Measurements from ENCODE around the gene RNF121.
"Not testable (repeated sequence)": the region's sequence is repeated elsewhere in the genome, so short reads cannot be mapped to it uniquely, and the experiment has no call there.

Gene RNF121

GRCh38 chr11:71928737-71929443 is at the start of gene RNF121:
Gene RNF121 (plus strand): TSS chr11:71929046. CDS start chr11:71929062, 16 bp downstream.
- TF ChIP-seq CTCF (IDR thresholded peaks at IDR 0.05; ENCODE audit: unreplicated experiment in 3 of 3), result no peak
- Mint-ChIP-seq H3K4me3 (peak within 1 kb of the TSS; percentile 95 to 98 (median 98)), H3K36me3 (ENCODE audit: low read depth) (peaks cover 9% of the 10 kb centered on the region), H3K4me1 (peaks cover 43% of the 10 kb centered on the region), H3K9me3 (no peaks in the 10 kb centered on the region), H3K27me3 (ENCODE audit: low read depth) (no peaks in the 10 kb centered on the region), H3K27ac (peak within 1 kb of the TSS; percentile 98 to 100 (median 99))

- not testable (repeated sequence) for H3K27ac Mint-ChIP-seq; H3K9me3 Mint-ChIP-seq; H3K27me3 Mint-ChIP-seq (ENCODE audit: low read depth); H3K4me3 Mint-ChIP-seq; H3K4me1 Mint-ChIP-seq
- peaks cover 28% of the 10 kb centered on the region for H3K36me3 Mint-ChIP-seq (ENCODE audit: low read depth)
Measured at GRCh38 chr11:71885806-71886205, 43.0 kb upstream of the RNF121 start.

DNA sequence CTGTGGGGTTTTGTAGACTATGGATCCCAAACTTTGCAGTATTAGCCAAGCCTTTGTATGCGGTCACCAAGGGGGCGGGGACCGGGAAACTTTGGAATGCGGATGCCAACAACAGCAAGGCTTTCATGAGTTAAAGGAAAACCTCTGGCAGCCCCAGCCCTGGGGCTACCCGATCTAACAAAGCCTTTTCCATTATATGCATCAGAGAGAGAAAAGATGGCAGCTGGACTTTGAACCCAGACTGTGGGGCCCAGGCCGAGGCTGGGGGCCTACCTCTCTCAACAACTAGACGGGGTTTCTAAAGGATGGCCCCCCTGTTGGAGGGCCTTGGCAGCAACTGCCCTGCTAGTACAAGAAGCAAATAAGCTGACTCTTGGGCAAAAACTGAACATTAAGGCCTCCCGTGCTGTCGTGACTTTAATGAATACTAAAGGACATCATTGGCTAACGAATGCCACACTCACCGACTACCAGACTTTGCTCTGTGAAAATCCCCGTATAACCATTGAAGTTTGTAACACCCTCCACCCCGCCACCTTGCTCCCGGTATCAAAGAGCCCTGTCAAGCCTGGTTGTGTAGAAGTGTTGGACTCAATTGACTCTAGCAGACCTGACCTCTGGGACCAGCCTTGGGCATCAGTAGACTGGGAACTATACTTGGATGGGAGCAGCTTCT is 40.4 kb upstream of the RNF121 start:
- peaks cover 40% of the 10 kb centered on the region for H3K36me3 Mint-ChIP-seq (ENCODE audit: low read depth)
- not testable (repeated sequence) for H3K27me3 Mint-ChIP-seq (ENCODE audit: low read depth); H3K4me1 Mint-ChIP-seq; H3K4me3 Mint-ChIP-seq; H3K9me3 Mint-ChIP-seq
- H3K27ac Mint-ChIP-seq, result peak overlapping the region; percentile 54 to 85 (median 80)

DNA sequence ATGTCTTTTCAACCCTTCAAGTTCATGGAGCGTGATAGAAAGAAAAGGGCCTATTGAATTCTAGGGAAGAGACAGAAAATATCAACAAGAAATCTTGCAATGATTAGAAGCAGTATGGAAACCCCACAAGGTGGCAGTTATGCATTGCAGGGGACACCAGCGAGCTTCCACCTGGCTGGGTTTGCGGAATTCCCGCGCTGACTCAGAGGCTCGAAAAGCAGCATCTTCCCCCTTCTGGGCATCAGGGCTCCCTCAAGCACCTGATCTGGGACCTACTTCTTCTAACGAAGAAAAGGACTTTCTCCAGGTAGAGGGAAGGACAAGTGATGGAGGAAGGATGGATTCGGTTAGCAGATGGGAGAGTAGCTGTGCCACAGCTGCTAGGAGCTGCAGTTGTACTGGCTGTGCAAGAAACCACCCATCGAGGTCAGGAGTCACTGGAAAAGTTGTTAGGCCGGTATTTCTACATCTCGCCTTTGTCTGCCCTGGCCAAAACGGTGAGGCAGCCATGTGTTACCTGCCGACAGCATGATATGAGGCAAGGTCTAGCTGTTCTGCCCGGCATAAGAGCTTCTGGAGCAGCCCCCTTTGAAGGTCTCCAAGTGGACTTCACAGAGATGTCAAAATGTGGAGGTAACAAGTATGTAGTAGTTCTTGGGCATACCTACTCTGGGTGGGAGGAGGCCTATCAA is 39.5 kb upstream of the RNF121 start:
- Mint-ChIP-seq H3K27me3 (ENCODE audit: low read depth) (peaks cover 11% of the 10 kb centered on the region), H3K36me3 (ENCODE audit: low read depth) (peaks cover 49% of the 10 kb centered on the region), H3K27ac (peak overlapping the region in 1 of 3 experiments; percentile 54), H3K9me3 (peaks cover 14% of the 10 kb centered on the region)
- H3K4me3 Mint-ChIP-seq, H3K4me1 Mint-ChIP-seq: not testable (repeated sequence)

- H3K36me3 Mint-ChIP-seq (ENCODE audit: low read depth), result peaks cover 59% of the 10 kb centered on the region
- no peak for TF ChIP-seq CTCF (IDR thresholded peaks at IDR 0.05; ENCODE audit: unreplicated experiment in 3 of 3)
- H3K27ac Mint-ChIP-seq, result no peak overlapping the region
- H3K9me3 Mint-ChIP-seq, result peaks cover 11% of the 10 kb centered on the region
- H3K4me1 Mint-ChIP-seq, result peaks cover 2% of the 10 kb centered on the region
- no peak overlapping the region for H3K4me3 Mint-ChIP-seq
- peaks cover 7% of the 10 kb centered on the region for H3K27me3 Mint-ChIP-seq (ENCODE audit: low read depth)
Measured at GRCh38 chr11:71895961-71896360, 32.9 kb upstream of the RNF121 start.

- H3K27ac Mint-ChIP-seq; H3K4me1 Mint-ChIP-seq; H3K9me3 Mint-ChIP-seq; H3K4me3 Mint-ChIP-seq; H3K27me3 Mint-ChIP-seq (ENCODE audit: low read depth): not testable (repeated sequence)
- peaks cover 55% of the 10 kb centered on the region for H3K36me3 Mint-ChIP-seq (ENCODE audit: low read depth)
Measured at GRCh38 chr11:71901137-71901536, 27.7 kb upstream of the RNF121 start.

GRCh38 chr11:71908218-71908617 is 20.6 kb upstream of the RNF121 start:
- no peaks in the 10 kb centered on the region for H3K4me1 Mint-ChIP-seq
- H3K36me3 Mint-ChIP-seq (ENCODE audit: low read depth), result peaks cover 48% of the 10 kb centered on the region
- H3K4me3 Mint-ChIP-seq, result no peak overlapping the region
- H3K27me3 Mint-ChIP-seq (ENCODE audit: low read depth), result no peaks in the 10 kb centered on the region
- H3K27ac Mint-ChIP-seq, result no peak overlapping the region
- TF ChIP-seq CTCF (IDR thresholded peaks at IDR 0.05; ENCODE audit: unreplicated experiment in 3 of 3), result no peak
- H3K9me3 Mint-ChIP-seq, result peaks cover 4% of the 10 kb centered on the region

GRCh38 chr11:71910775-71911174 is 18.1 kb upstream of the RNF121 start:
- H3K36me3 Mint-ChIP-seq (ENCODE audit: low read depth), result peaks cover 56% of the 10 kb centered on the region
- not testable (repeated sequence) for H3K9me3 Mint-ChIP-seq; H3K4me1 Mint-ChIP-seq; H3K27me3 Mint-ChIP-seq (ENCODE audit: low read depth); H3K4me3 Mint-ChIP-seq; H3K27ac Mint-ChIP-seq

DNA sequence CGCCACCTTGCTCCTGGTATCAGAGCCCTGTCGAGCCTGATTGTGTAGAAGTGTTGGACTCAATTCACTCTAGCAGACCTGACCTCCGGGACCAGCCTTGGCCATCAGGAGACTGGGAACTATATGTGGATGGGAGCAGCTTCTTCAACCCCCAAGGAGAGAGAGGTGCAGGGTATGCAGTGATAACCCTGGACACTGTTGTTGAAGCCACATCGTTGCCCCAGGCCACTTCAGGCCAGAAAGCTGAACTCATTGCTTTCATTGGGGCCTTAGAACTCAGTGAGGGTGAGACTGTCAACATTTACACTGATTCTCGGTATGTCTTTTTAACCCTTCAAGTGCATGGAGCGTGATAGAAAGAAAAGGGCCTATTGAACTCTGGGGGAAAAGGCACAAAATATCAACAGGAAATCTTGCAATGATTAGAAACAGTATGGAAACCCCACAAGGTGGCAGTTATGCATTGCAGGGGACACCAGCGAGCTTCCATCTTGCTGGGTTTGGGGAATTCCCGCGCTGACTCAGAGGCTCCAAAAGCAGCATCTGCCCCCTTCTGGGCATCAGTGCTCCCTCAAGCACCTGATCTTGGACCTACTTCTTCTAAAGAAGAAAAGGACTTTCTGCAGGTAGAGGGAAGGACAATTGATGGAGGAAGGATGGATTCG is 17.4 kb upstream of the RNF121 start:
- not testable (repeated sequence) for H3K4me1 Mint-ChIP-seq; H3K4me3 Mint-ChIP-seq; H3K27me3 Mint-ChIP-seq (ENCODE audit: low read depth); H3K27ac Mint-ChIP-seq; H3K9me3 Mint-ChIP-seq
- H3K36me3 Mint-ChIP-seq (ENCODE audit: low read depth), result peaks cover 56% of the 10 kb centered on the region

GRCh38 chr11:71911986-71912340 is 16.9 kb upstream of the RNF121 start:
- H3K4me1 Mint-ChIP-seq; H3K27ac Mint-ChIP-seq; H3K27me3 Mint-ChIP-seq (ENCODE audit: low read depth); H3K9me3 Mint-ChIP-seq; H3K4me3 Mint-ChIP-seq: not testable (repeated sequence)
- peaks cover 57% of the 10 kb centered on the region for H3K36me3 Mint-ChIP-seq (ENCODE audit: low read depth)
